K562 (cell line): ENCODE data around the gene COL5A1. TPM values are rescaled to one million over a fixed set of nuclear protein-coding genes. Genes with fewer than 3 reads are reported as not detected.

Source experiments
- ATAC-seq: fragments of 200-7000 bp; cut with Tn5 transposase; 3 replicates; pipeline ENCODE4 v1.9.1; 2020; ENCODE audit warnings: moderate library complexity
- BruUV-seq: library from RNA; stranded (reverse); fragments of 400-500 nt; replicated peaks from 2 replicates; lab custom pipeline; 2021; lab: Mats Ljungman, UMichigan
- CTCF ChIA-PET: fragments of 300-600 bp; formaldehyde crosslinking; extraction: SDS; loops from one replicate; lab custom pipeline; 2021; ENCODE audit warnings: low intra/inter-chr PET ratio; lab: Yijun Ruan, JAX
- POLR2A ChIA-PET: fragments of 300-600, 350-650 bp; sonication (Branson Sonifier 250); formaldehyde crosslinking; extraction: SDS; loops from one replicate; lab custom pipeline; 2021; ENCODE audit warnings: antibody characterized with exemption, inconsistent platforms; lab: Yijun Ruan, JAX
- DNase-seq, 4 experiments: peaks; one replicate each; pipeline versions ENCODE4 v3.0.0 to v3.0.0-alpha.2; 2011 to 2018; ENCODE audit warnings: low spot score in 3 of 4, mixed read lengths in 3 of 4; ENCODE audit errors: extremely low read depth in 1 of 4
- FAIRE-seq: peaks from 2 replicates; lab custom pipeline; 2011; peaks lifted over from hg19 to GRCh38; lab: Jason Lieb, UNC
- H2AFZ ChIP-seq: 2 replicates; pipeline ENCODE4 v1.6.0; 2011; ENCODE audit warnings: low read depth, low read length, control low read depth, inconsistent platforms
- H3K27ac ChIP-seq: fragments of 200-600 bp; 3 replicates; pipeline ENCODE4 v1.8.0; 2011; ENCODE audit warnings: low read depth, mild to moderate bottlenecking, control low read depth, inconsistent platforms, low read length, moderate library complexity, mixed read lengths; ENCODE audit errors: extremely low read depth
- H3K27me3 ChIP-seq, 2 experiments: fragments of 300-600 bp in 1 of 2; 2 replicates in 1 of 2; 3 replicates in 1 of 2; pipeline versions ENCODE4 v1.6.0 to v1.8.0; 2011; ENCODE audit warnings: inconsistent platforms in 2 of 2, low read length in 2 of 2, mild to moderate bottlenecking in 1 of 2, mixed read lengths in 1 of 2, moderate library complexity in 1 of 2; ENCODE audit not compliant: control insufficient read depth in 2 of 2, insufficient read depth in 2 of 2
- H3K36me3 ChIP-seq: fragments of 300-600 bp; 3 replicates; pipeline ENCODE4 v1.8.0; 2011; ENCODE audit warnings: mild to moderate bottlenecking, low read length, inconsistent platforms; ENCODE audit not compliant: control insufficient read depth, insufficient read depth
- H3K4me1 ChIP-seq, 2 experiments: fragments of 200-600 bp in 1 of 2; replicated peaks in 1 of 2; 2 replicates in 1 of 2; 3 replicates in 1 of 2; pipeline versions ENCODE4 v1.5.1 to v1.8.0; 2011; ENCODE audit warnings: inconsistent platforms in 2 of 2, low read length in 2 of 2, mild to moderate bottlenecking in 1 of 2, mixed read lengths in 1 of 2, moderate library complexity in 1 of 2; ENCODE audit not compliant: control insufficient read depth in 2 of 2, insufficient read depth in 2 of 2
- H3K4me2 ChIP-seq: 2 replicates; pipeline ENCODE4 v1.6.1; 2011; ENCODE audit warnings: low read length, control low read depth, inconsistent platforms, mixed read lengths; ENCODE audit not compliant: insufficient read depth
- H3K4me3 ChIP-seq: fragments of 200-600 bp; sonication (generic), shearing (Covaris generic); 2 replicates; pipeline ENCODE4 v1.5.1; 2016; ENCODE audit warnings: control low read depth, inconsistent platforms
- H3K79me2 ChIP-seq: fragments of 200-600 bp; 3 replicates; pipeline ENCODE4 v1.8.0; 2011; ENCODE audit warnings: low read length, inconsistent platforms; ENCODE audit not compliant: control insufficient read depth, insufficient read depth
- H3K9ac ChIP-seq, 2 experiments: 2 replicates each; pipeline versions ENCODE4 v1.6.0 to v1.6.1; 2011; ENCODE audit warnings: low read depth in 2 of 2, low read length in 2 of 2, control low read depth in 1 of 2, inconsistent platforms in 1 of 2, mild to moderate bottlenecking in 1 of 2, mixed read lengths in 1 of 2; ENCODE audit not compliant: insufficient read depth in 1 of 2
- H3K9me1 ChIP-seq: one replicate; pipeline ENCODE4 v1.6.0; 2011; ENCODE audit warnings: inconsistent platforms, mild to moderate bottlenecking, low read length, moderate library complexity; ENCODE audit not compliant: control insufficient read depth, insufficient read depth
- H3K9me3 ChIP-seq: replicated peaks from 2 replicates; pipeline ENCODE4 v1.5.1; 2011; ENCODE audit warnings: low read depth, low read length, inconsistent platforms; ENCODE audit not compliant: control insufficient read depth, insufficient read depth
- H4K20me1 ChIP-seq: replicated peaks from 2 replicates; pipeline ENCODE4 v1.6.1; 2011; ENCODE audit warnings: low read length, inconsistent platforms, mixed read lengths; ENCODE audit not compliant: control insufficient read depth, insufficient read depth
- BRD9 ChIP-seq: fragments of 450-650 bp; IDR thresholded peaks from 2 replicates; pipeline ENCODE4 v1.6.1; 2018; ENCODE audit warnings: low read depth; ENCODE audit not compliant: partially characterized antibody
- E2F5 ChIP-seq: sonication (generic); formaldehyde crosslinking; IDR thresholded peaks from 2 replicates; pipeline ENCODE4 v1.8.0; 2022; ENCODE audit warnings: mild to moderate bottlenecking, missing genetic modification reagents
- MTF1 ChIP-seq: fragments of 250-450 bp; sonication (Bioruptor Pico); IDR thresholded peaks from 2 replicates; pipeline ENCODE4 v1.9.0; 2021; ENCODE audit warnings: moderate library complexity, mild to moderate bottlenecking, inconsistent platforms, borderline replicate concordance
- NCOR1 ChIP-seq: fragments of 450-650 bp; IDR thresholded peaks from 2 replicates; pipeline ENCODE4 v1.6.1; 2016; ENCODE audit warnings: mild to moderate bottlenecking, moderate library complexity
- NFYB ChIP-seq: IDR thresholded peaks from 2 replicates; pipeline ENCODE4 v1.6.1; 2011; ENCODE audit warnings: mild to moderate bottlenecking, moderate library complexity; ENCODE audit not compliant: insufficient read length; ENCODE audit errors: extremely low read depth
- PRMT5 ChIP-seq: sonication (generic); formaldehyde crosslinking; IDR thresholded peaks from 2 replicates; pipeline ENCODE4 v1.5.0; 2020; ENCODE audit warnings: missing genetic modification reagents
- SMARCB1 ChIP-seq: IDR thresholded peaks from 2 replicates; pipeline ENCODE4 v1.6.1; 2011; ENCODE audit warnings: improper control_type of control experiment, low read depth; ENCODE audit not compliant: insufficient read length
- SRSF3 ChIP-seq: fragments of 200-400 bp; formaldehyde crosslinking; IDR thresholded peaks from 2 replicates; pipeline ENCODE4 v1.6.1; 2016; ENCODE audit warnings: mild to moderate bottlenecking, low read length, moderate library complexity; ENCODE audit not compliant: insufficient read depth
- TAF15 ChIP-seq: fragments of 200-400 bp; formaldehyde crosslinking; IDR thresholded peaks from 2 replicates; pipeline ENCODE4 v1.6.1; 2017; ENCODE audit warnings: mild to moderate bottlenecking, low read depth, low read length, moderate library complexity
- YY1 ChIP-seq, 3 experiments: IDR thresholded peaks; 2 replicates each; pipeline ENCODE4 v1.6.1; 2011; ENCODE audit warnings: low read length in 2 of 3, mild to moderate bottlenecking in 2 of 3, moderate library complexity in 2 of 3, borderline replicate concordance in 1 of 3, control low read depth in 1 of 3, low read depth in 1 of 3; ENCODE audit not compliant: insufficient read depth in 3 of 3, insufficient replicate concordance in 2 of 3, control insufficient read depth in 1 of 3, insufficient read length in 1 of 3; ENCODE audit errors: extremely low read depth in 1 of 3
- ZBTB34 ChIP-seq: fragments of 250-450 bp; sonication (Bioruptor Pico); IDR thresholded peaks from 2 replicates; pipeline ENCODE4 v1.8.0; 2021; ENCODE audit warnings: mild to moderate bottlenecking, moderate library complexity
- ZNF444 ChIP-seq: fragments of 250-450 bp; sonication (Bioruptor Pico); IDR thresholded peaks from 2 replicates; pipeline ENCODE4 v1.4.0; 2020; ENCODE audit warnings: mild to moderate bottlenecking, moderate library complexity
- ZNF76 ChIP-seq: fragments of 250-450 bp; sonication (Bioruptor Pico); IDR thresholded peaks from 2 replicates; pipeline ENCODE4 v1.4.0; 2020; ENCODE audit warnings: mild to moderate bottlenecking, moderate library complexity, borderline replicate concordance
- WGBS: fragments of 100-300 bp; shearing (Covaris generic); methylation state at CpG from one replicate; pipeline ENCODE4 v1.1.6; 2016; ENCODE audit warnings: low coverage, mixed read lengths; ENCODE audit not compliant: insufficient coverage; ENCODE audit errors: missing lambda C conversion rate; 5-methylcytosine and 5-hydroxymethylcytosine counted together
- in situ Hi-C: fragments of 300-500 bp; cut with MboI; formaldehyde crosslinking; loops from 4 replicates; pipeline ENCODE4 v1.15.0; 2018; ENCODE audit warnings: inconsistent platforms, mixed read lengths
- intact Hi-C: fragments of 100-400 bp; cut with micrococcal nuclease; formaldehyde crosslinking; loops from 2 replicates; pipeline ENCODE4 v1.14.2; 2022
- polyA plus RNA-seq, 8 experiments: library from polyadenylated mRNA; depleted of rRNA in 4 of 8; stranded (reverse) in 5 of 8; unstranded in 3 of 8; fragments of >200 nt; fragmentation: Nextera tagmentation in 2 of 8; fragmentation: Illumina TruSeq in 1 of 8; extraction: Ambion mirVana in 2 of 8; extraction: Trizol in 1 of 8; gene quantifications; 2 replicates each; pipeline versions ENCODE4 v1.2.1 to v1.2.3, GENCODE V29; 2011 to 2014; ENCODE audit warnings: inconsistent platforms in 1 of 8, missing spikeins in 1 of 8
- total RNA-seq, 7 experiments: library from RNA; depleted of rRNA in 6 of 7; stranded (reverse); fragments of >200 nt in 6 of 7; fragmentation: Illumina TruSeq in 2 of 7; extraction: Trizol in 2 of 7; gene quantifications; 2 replicates each; pipeline versions ENCODE4 v1.2.1 to v1.2.3, GENCODE V29; 2011 to 2021; ENCODE audit warnings: low replicate concordance in 1 of 7
- TF ChIP-seq, protein P1 (sequence below): fragments of 450-650 bp; formaldehyde crosslinking; IDR thresholded peaks from 2 replicates; pipeline ENCODE4 v1.4.0; 2022; ENCODE audit warnings: missing genetic modification characterization

The COL5A1 gene
- total and polyA plus RNA-seq, 9 of the 15 experiments (the other 6 are each of a cell fraction or from before 2014, with no cell fraction given), result under 0.01 to 0.13 (median 0.04) TPM; not detected in 6

GRCh38 chr9:134890155-134890495 is 248.5 kb downstream of the COL5A1 start (continued):
- TF ChIP-seq TAF15 (no peak), ZNF76 (no peak), E2F5 (CRISPR knock-in tag) (no peak), ZNF444 (no peak), YY1 (IDR thresholded peaks at IDR 0.05; ENCODE audit: borderline replicate concordance in 1 of 3, control insufficient read depth in 1 of 3, extremely low read depth in 1 of 3, insufficient read depth in 3 of 3, insufficient read length in 1 of 3, insufficient replicate concordance in 2 of 3, low read depth in 1 of 3, low read length in 2 of 3) (no peak), SRSF3 (no peak)

DNA sequence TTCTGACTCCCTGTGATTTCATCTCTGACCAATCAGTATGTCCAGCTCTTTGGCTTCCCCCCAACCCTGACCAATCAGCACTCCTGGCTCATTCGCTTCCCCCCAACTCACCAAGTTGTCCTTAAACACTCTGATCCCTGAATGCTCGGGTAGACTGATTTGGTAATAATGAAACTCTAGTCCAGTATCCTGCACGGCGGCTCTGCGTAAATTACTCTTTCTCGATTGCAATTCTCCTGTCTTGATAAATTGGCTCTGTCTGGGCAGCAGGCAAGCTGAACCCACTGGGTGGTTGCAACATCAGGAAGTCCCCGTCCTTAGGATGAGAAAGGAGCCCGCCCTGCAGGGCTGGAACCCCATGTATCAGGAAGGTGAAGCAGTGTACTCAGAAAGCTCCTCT is 249.4 kb downstream of the COL5A1 start:
- H3K36me3 ChIP-seq, result no peaks in the 10 kb centered on the region
- intact Hi-C loops (no loop called here), in situ Hi-C loops (no loop called here)
- H2AFZ ChIP-seq, result no peak overlapping the region
- no peak overlapping the region for H3K27ac ChIP-seq
- no peaks in the 10 kb centered on the region for H3K4me1 ChIP-seq
- no peak for FAIRE-seq
- ChIA-PET CTCF (no interaction called here), POLR2A (no interaction called here)
- no peak for ATAC-seq
- peak in 1 of 4 experiments; percentile 29 for DNase-seq
- 0 out of 2 replicates have a peak, but pooled peaks cover 3% of the 10 kb centered on the region for H4K20me1 ChIP-seq
- WGBS, result 1% methylated on average over 8 of the region's 8 CpGs
- H3K79me2 ChIP-seq, result no peaks in the 10 kb centered on the region
- BruUV-seq, result no TSS peak
- no peak overlapping the region for H3K4me3 ChIP-seq
- H3K9ac ChIP-seq, result no peak overlapping the region
- no peaks in the 10 kb centered on the region for H3K9me3 ChIP-seq
- H3K4me2 ChIP-seq, result no peak overlapping the region
- peaks cover 18 to 36% of the 10 kb centered on the region in 2 experiments for H3K27me3 ChIP-seq
- H3K9me1 ChIP-seq, result no peaks in the 10 kb centered on the region
- no peak for TF ChIP-seq PRMT5 (CRISPR knock-in tag)
- TF ChIP-seq, protein P1, sequence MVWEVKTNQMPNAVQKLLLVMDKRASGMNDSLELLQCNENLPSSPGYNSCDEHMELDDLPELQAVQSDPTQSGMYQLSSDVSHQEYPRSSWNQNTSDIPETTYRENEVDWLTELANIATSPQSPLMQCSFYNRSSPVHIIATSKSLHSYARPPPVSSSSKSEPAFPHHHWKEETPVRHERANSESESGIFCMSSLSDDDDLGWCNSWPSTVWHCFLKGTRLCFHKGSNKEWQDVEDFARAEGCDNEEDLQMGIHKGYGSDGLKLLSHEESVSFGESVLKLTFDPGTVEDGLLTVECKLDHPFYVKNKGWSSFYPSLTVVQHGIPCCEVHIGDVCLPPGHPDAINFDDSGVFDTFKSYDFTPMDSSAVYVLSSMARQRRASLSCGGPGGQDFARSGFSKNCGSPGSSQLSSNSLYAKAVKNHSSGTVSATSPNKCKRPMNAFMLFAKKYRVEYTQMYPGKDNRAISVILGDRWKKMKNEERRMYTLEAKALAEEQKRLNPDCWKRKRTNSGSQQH, result no peak
- no peak for TF ChIP-seq NCOR1
- no peak for TF ChIP-seq ZBTB34 (CRISPR knock-in tag)
- TF ChIP-seq NFYB, result peak; percentile 49
- no peak for TF ChIP-seq BRD9
- TF ChIP-seq SMARCB1, result no peak
- TF ChIP-seq MTF1, result no peak
